Measurements from ENCODE around the gene ATG5.

DNA sequence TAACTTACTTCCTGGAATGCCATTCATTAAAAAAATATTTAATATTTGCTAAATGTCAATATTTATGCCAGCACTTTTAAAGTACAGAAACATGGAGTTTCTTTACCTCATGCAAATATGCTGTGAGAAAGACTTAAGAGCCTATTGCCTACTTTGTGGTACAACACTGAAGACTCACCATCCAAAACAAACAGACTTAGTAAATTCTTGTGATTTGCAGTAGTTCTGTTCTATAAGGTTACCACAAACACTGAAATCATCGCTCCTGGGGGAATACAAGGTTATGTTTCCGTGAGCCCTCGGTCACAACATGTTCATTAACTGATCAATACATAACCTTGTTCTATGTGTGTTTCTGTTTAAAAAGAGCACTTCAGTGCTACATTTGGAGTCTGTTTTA lies 78.3 kb downstream of the ATG5 start:
- TF ChIP-seq, protein P1, sequence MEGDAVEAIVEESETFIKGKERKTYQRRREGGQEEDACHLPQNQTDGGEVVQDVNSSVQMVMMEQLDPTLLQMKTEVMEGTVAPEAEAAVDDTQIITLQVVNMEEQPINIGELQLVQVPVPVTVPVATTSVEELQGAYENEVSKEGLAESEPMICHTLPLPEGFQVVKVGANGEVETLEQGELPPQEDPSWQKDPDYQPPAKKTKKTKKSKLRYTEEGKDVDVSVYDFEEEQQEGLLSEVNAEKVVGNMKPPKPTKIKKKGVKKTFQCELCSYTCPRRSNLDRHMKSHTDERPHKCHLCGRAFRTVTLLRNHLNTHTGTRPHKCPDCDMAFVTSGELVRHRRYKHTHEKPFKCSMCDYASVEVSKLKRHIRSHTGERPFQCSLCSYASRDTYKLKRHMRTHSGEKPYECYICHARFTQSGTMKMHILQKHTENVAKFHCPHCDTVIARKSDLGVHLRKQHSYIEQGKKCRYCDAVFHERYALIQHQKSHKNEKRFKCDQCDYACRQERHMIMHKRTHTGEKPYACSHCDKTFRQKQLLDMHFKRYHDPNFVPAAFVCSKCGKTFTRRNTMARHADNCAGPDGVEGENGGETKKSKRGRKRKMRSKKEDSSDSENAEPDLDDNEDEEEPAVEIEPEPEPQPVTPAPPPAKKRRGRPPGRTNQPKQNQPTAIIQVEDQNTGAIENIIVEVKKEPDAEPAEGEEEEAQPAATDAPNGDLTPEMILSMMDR (IDR thresholded peaks at IDR 0.05; ENCODE audit: low read depth, low read length): no peak
- TF ChIP-seq EZH2phosphoT487 (IDR thresholded peaks at IDR 0.05; ENCODE audit: low read depth): no peak
